DND-41 (cell line): Measurements from ENCODE around the gene DLL3.

Experiments
- ATAC-seq: fragments of 200-7000 bp; cut with Tn5 transposase; 3 replicates; pipeline ENCODE4 v1.9.1; 2021; ENCODE audit warnings: low read depth; ENCODE audit not compliant: insufficient read depth
- DNase-seq: peaks from one replicate; pipeline ENCODE4 v3.0.0-alpha.2; 2020
- H2AFZ ChIP-seq: 2 replicates; pipeline ENCODE4 v1.6.0; 2012; ENCODE audit warnings: low read depth, low read length
- H3K27ac ChIP-seq: 2 replicates; pipeline ENCODE4 v1.5.1; 2012; ENCODE audit warnings: low read length, inconsistent platforms
- H3K27me3 ChIP-seq: fragments of 200-600 bp; sonication (generic); 2 replicates; pipeline ENCODE4 v1.6.0; 2012; ENCODE audit warnings: low read length, mild to moderate bottlenecking, inconsistent platforms; ENCODE audit not compliant: insufficient read depth, poor library complexity
- H3K36me3 ChIP-seq: 2 replicates; pipeline ENCODE4 v1.5.1; 2012; ENCODE audit warnings: low read length, inconsistent platforms; ENCODE audit not compliant: insufficient read depth
- H3K4me1 ChIP-seq: 2 replicates; pipeline ENCODE4 v1.5.1; 2012; ENCODE audit warnings: mild to moderate bottlenecking, low read length; ENCODE audit not compliant: insufficient read depth
- H3K4me2 ChIP-seq: 2 replicates; pipeline ENCODE4 v1.6.0; 2012; ENCODE audit warnings: mild to moderate bottlenecking, moderate library complexity, low read length, inconsistent platforms; ENCODE audit not compliant: insufficient read depth
- H3K4me3 ChIP-seq, 2 experiments: fragments of 200-600 bp in 1 of 2; shearing (Covaris generic) in 1 of 2; 2 replicates each; pipeline ENCODE4 v1.5.1; 2012 to 2016; ENCODE audit warnings: inconsistent platforms in 2 of 2, low read length in 2 of 2, mild to moderate bottlenecking in 2 of 2, low read depth in 1 of 2, moderate library complexity in 1 of 2
- H3K79me2 ChIP-seq: 2 replicates; pipeline ENCODE4 v1.6.0; 2012; ENCODE audit warnings: low read length, inconsistent platforms; ENCODE audit not compliant: insufficient read depth
- H3K9ac ChIP-seq: 2 replicates; pipeline ENCODE4 v1.6.0; 2012; ENCODE audit warnings: low read depth, mild to moderate bottlenecking, inconsistent platforms, low read length, moderate library complexity
- H3K9me3 ChIP-seq: 2 replicates; pipeline ENCODE4 v1.5.1; 2012; ENCODE audit warnings: low read length, moderate library complexity, mild to moderate bottlenecking, inconsistent platforms; ENCODE audit not compliant: insufficient read depth, severe bottlenecking
- H4K20me1 ChIP-seq: 2 replicates; pipeline ENCODE4 v1.6.0; 2012; ENCODE audit warnings: low read length; ENCODE audit not compliant: insufficient read depth
- EZH2 ChIP-seq: IDR thresholded peaks from 3 replicates; pipeline ENCODE4 v1.6.1; 2012; ENCODE audit warnings: borderline replicate concordance, low read depth, mild to moderate bottlenecking, moderate library complexity, low read length, inconsistent platforms; ENCODE audit not compliant: severe bottlenecking
- TF ChIP-seq, protein P1 (sequence below): IDR thresholded peaks from 2 replicates; pipeline ENCODE4 v1.5.1; 2012; ENCODE audit warnings: borderline replicate concordance, low read length, moderate library complexity, mild to moderate bottlenecking; ENCODE audit not compliant: poor library complexity, severe bottlenecking; ENCODE audit errors: extremely low read depth

DLL3 gene

DNA sequence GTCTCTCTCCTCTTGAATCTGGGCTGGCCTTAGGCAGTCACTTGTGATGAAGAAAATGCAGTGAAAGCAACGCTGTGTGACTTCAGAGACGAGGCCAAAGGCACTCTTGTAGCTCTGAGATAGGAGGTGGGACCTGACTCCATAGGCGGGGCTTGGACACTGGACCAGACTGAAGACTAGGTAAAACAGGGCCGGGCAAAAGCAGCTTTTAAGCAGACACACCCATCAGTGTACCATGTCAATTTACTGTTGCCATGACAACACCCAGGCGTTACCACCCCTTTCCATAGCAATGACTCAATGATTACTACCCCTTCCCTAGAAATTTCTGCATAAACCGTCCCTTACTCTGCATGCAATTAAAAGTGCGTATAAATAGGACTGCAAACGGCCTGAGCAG, 47.9 kb downstream of the DLL3 start:
- H3K9me3 ChIP-seq: no peaks in the 10 kb centered on the region
- peaks cover 5% of the 10 kb centered on the region for H3K27me3 ChIP-seq
- H2AFZ ChIP-seq: no peak overlapping the region
- H4K20me1 ChIP-seq: no peaks in the 10 kb centered on the region
- H3K4me3 ChIP-seq: no peak overlapping the region
- ATAC-seq (no peak), DNase-seq (no peak)
- H3K4me2 ChIP-seq: no peak overlapping the region
- TF ChIP-seq EZH2: no peak
- TF ChIP-seq, protein P1, sequence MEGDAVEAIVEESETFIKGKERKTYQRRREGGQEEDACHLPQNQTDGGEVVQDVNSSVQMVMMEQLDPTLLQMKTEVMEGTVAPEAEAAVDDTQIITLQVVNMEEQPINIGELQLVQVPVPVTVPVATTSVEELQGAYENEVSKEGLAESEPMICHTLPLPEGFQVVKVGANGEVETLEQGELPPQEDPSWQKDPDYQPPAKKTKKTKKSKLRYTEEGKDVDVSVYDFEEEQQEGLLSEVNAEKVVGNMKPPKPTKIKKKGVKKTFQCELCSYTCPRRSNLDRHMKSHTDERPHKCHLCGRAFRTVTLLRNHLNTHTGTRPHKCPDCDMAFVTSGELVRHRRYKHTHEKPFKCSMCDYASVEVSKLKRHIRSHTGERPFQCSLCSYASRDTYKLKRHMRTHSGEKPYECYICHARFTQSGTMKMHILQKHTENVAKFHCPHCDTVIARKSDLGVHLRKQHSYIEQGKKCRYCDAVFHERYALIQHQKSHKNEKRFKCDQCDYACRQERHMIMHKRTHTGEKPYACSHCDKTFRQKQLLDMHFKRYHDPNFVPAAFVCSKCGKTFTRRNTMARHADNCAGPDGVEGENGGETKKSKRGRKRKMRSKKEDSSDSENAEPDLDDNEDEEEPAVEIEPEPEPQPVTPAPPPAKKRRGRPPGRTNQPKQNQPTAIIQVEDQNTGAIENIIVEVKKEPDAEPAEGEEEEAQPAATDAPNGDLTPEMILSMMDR: no peak
- no peaks in the 10 kb centered on the region for H3K79me2 ChIP-seq
- H3K36me3 ChIP-seq: no peaks in the 10 kb centered on the region
- H3K9ac ChIP-seq: no peak overlapping the region
- no peak overlapping the region for H3K27ac ChIP-seq
- H3K4me1 ChIP-seq: no peaks in the 10 kb centered on the region

GRCh38 chr19:39550197-39550596, 51.5 kb downstream of the DLL3 start:
- ATAC-seq (no peak), DNase-seq (no peak)
- Histone ChIP-seq H3K36me3 (no peaks in the 10 kb centered on the region), H2AFZ (no peak overlapping the region), H3K79me2 (no peaks in the 10 kb centered on the region), H3K4me3 (no peak overlapping the region), H3K4me1 (no peaks in the 10 kb centered on the region), H3K9me3 (no peaks in the 10 kb centered on the region), H3K4me2 (no peak overlapping the region), H3K27me3 (peaks cover 15% of the 10 kb centered on the region), H3K27ac (no peak overlapping the region), H3K9ac (no peak overlapping the region), H4K20me1 (no peaks in the 10 kb centered on the region)
- TF ChIP-seq, protein P1: no peak
- TF ChIP-seq EZH2: no peak

DNA sequence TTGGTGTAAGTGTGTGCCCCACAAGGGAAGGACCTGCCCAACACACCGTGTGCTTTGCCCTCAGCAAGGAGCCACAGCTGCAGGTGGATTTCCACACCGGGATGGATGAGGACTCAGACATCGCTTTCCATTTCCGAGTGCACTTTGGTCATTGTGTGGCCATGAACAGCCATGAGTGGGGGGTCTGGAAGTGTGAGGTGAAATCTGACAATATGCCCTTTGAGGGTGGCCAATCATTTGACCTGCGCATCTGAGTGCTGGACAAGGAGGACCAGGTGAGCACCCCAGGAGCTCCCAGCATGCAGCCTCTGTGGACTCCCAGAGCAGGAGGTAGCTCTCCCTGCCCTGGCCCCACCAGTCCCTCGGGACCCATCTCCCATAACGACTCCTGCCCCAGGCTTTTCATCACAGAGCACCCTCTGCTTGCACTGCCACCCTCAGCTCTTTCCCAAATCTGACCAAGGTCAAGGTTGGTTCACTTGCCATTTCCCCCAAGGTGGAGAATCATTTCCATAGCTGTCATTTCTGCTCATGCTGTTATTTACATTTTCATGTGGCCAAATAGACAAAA, 54.4 kb downstream of the DLL3 start:
- Histone ChIP-seq H2AFZ (no peak overlapping the region), H3K9ac (no peak overlapping the region), H3K27me3 (peaks cover 9% of the 10 kb centered on the region), H3K27ac (no peak overlapping the region), H3K4me2 (no peak overlapping the region), H3K4me3 (no peak overlapping the region), H3K4me1 (peaks cover 3% of the 10 kb centered on the region; the same call in 1 of the 2 replicates), H3K9me3 (no peaks in the 10 kb centered on the region), H4K20me1 (no peaks in the 10 kb centered on the region), H3K79me2 (no peaks in the 10 kb centered on the region), H3K36me3 (no peaks in the 10 kb centered on the region)
- no peak for TF ChIP-seq EZH2
- TF ChIP-seq, protein P1: no peak
- ATAC-seq (no peak), DNase-seq (no peak)
